GM21825 (cell line): ENCODE measurements around the gene DNMT3B.
A peak's percentile ranks its signal among the peaks of the same experiment; 100 is the strongest.
"Not testable (repeated sequence)": the region's sequence is repeated elsewhere in the genome, so short reads cannot be mapped to it uniquely, and the experiment has no call there.

Experiments used
- ATAC-seq: cut with Tn5 transposase; IDR thresholded peaks from one replicate; pipeline ENCODE4 v1.9.1; 2021; ENCODE audit warnings: mild to moderate bottlenecking, moderate library complexity; ENCODE audit not compliant: unreplicated experiment

DNMT3B gene

DNA sequence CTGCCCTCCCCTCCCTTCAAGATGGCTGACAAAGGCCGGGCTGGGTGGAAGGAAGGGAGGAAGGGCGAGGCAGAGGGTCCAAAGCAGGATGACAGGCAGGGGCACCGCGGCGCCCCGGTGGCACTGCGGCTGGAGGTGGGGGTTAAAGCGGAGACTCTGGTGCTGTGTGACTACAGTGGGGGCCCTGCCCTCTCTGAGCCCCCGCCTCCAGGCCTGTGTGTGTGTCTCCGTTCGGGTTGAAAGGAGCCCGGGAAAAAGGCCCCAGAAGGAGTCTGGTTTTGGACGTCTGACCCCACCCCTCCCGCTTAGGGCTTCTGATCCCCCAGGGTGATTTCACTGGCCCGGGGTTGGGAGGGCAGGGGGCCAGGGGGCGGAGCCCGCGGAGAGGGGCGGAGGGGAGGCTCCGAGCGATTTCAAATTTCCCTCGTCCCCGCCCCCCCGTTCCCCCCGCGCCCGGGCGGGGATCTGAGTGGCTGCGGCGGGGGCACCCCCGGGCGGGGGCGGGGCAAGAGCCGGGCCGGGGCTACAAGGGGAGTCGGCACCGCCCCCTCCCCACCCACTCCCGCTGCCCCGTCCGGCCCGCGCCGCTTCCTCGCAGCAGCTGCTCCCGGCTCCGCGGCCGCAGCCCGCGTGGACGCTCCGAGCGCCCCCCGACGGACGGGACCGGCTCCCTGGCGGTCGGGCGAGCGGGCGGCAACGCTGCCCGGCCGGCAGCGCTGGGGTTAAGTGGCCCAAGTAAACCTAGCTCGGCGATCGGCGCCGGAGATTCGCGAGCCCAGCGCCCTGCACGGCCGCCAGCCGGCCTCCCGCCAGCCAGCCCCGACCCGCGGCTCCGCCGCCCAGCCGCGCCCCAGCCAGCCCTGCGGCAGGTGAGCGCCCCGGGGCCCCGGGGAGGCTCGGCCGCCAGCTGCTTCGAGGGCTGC is at the start of gene DNMT3B:
DNMT3B (plus strand) TSS at position 555 of the 923 bp plus-strand sequence. CDS start 17,939 bp downstream, outside the sequence.
- ATAC-seq, result peak; percentile 60

DNA sequence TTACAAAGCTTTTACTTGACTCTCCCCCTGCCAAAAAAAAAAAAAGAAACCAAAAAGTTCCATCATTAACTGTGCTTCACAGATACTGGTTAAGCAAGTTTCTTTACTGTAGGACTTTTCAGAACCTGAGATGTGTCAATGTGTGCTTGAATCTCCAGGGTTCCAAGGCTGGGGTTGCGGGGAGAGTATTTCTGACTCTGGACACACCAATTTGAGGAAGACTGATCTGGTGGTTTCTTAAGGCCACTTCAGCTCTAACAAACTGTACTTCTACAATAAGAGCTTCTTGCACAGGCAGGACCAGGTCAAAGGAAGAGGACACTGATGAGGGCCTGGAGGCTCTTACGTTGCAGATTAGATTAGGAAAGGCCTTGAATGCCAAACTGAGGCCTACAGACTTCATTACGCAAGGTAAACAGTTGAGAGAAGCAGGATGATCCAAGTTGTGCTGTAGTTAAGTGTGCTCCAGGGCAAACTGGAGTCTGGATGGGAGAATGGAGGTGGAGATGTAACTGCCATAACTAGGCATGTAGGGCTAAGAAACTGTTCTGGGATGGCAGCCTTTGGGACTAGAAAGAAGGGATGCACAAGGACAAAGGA is 43.3 kb upstream of the DNMT3B start:
- no peak for ATAC-seq

DNA sequence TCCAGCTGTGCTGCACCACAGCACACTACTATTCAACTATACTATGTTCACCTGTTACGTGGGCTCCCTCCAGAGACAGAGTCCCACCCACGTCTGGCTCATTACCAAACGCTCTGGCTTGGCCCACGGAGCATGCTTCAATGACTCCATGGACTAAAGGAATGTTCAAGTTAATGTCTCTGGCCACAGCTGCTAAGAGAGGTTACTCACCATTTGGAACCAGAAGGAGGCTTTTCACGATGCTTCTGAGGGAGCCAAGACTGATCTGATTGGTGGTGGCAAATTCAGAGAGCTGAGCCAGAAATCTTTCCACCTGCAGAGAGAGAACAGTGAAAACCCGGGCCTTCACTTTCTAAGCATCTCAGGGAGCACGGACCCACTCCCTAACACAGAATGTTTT is 34.5 kb upstream of the DNMT3B start:
- no peak for ATAC-seq

DNA sequence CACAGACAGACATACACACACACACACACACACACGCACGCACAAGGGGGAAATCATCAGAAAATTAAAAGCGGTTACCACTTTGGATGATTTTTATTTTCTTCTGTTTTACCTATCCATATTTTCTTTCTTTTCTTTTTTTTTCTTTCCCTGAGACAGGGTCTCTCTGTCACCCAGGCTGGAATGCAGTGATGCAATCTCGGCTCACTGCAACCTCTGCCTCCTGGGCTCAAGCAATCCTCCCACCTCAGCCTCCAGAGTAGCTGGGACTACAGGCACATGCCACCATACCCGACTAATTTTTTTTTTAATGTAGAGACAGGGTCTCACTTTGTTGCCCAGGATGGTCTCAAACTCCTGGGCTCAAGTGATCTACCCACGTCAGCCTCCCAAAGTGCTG is 33.8 kb upstream of the DNMT3B start:
- ATAC-seq, result not testable (repeated sequence)

DNA sequence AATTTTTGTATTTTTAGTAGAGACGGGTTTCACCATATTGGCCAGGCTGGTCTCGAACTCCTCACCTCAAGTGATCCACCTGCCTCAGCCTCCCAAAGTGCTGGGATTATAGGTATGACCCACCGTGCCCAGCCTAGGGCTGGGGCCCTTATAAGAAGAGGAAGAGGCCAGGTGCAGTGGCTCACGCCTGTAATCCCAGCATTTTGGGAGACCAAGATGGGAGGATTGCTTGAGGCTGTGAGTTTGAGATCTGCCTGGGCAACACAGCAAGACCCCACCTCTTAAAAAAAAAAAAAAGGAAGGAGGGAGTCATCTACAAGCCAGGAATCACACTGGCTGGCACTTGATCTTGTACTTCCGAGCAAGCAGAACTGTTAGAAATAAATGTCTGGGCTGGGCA is 32.9 kb upstream of the DNMT3B start:
- ATAC-seq, result not testable (repeated sequence)

DNA sequence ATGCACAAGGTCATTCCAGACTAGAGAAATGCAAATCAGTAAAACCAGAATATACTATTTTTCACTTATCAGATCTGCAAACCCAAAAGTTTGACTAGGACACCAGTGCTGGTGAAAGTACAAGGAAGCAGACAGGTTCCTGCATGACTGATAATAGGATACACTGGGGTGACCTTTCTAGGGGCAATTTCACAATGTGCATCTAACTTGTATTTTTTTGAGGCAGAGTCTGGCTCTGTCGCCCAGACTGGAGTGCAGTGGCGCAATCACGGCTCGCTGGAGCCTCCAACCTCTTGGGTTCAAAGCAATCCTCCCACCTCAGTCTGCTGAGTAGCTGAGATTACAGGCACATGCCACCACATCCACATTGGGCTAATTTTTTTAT is 30.3 kb upstream of the DNMT3B start:
- no peak for ATAC-seq

DNA sequence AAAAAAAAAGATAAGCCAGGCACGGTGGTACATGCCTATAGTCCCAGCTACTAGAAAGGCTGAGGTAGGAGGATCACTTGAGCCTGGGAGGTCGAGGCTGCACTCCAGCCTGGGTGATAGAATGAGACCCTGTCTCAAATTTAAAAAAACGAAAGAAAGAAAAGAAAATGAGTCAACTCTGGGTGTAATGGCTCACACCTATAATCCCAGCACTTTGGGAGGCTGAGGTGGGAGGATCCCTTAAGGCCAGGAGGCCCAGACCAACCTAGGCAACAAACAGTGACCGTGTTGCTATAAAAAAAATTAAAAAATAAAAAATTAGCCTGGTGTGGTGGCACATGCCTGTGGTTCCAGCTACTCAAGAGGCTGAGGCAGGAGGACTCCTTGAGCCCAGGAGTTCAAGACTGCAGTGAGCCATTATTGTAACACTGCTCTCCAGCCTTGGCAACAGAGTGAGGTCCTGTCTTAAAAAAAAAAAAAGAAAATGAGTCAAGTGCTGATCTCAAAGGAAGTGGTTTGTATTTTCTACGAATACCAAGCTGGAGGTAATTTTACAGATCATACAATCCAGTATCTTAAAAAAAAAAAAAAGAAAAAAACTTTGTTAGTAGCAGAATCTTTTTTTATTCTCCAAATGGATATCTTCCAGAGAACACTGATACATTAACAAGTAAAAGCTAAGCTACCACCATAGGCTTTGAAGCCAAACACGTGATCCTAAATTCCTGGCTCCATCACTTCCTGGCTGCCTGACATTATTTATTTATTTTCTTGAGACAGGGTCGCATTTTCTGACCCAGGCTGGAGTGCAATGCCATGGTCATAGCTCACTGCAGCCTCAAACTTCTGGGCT is 24.6 kb upstream of the DNMT3B start:
- ATAC-seq, result no peak

DNA sequence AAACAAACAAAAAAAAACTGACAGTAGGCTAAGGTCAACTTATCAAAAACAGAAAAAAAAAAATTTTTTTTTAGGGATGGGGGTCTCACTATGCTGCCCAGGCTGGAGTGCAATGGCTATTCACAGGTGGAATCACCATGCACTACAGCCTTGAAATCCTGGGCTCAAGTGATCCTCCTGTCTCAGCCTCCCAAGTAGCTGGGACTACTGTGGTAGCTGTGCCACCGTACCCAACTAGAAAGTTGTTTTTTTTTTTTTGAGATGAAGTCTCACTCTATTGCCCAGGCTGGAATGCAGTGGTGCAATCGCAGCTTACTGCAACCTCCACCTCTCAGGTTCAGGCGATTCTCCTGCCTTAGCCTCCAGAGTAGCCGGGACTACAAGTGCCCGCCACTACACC is 21.0 kb upstream of the DNMT3B start:
- no peak for ATAC-seq

DNA sequence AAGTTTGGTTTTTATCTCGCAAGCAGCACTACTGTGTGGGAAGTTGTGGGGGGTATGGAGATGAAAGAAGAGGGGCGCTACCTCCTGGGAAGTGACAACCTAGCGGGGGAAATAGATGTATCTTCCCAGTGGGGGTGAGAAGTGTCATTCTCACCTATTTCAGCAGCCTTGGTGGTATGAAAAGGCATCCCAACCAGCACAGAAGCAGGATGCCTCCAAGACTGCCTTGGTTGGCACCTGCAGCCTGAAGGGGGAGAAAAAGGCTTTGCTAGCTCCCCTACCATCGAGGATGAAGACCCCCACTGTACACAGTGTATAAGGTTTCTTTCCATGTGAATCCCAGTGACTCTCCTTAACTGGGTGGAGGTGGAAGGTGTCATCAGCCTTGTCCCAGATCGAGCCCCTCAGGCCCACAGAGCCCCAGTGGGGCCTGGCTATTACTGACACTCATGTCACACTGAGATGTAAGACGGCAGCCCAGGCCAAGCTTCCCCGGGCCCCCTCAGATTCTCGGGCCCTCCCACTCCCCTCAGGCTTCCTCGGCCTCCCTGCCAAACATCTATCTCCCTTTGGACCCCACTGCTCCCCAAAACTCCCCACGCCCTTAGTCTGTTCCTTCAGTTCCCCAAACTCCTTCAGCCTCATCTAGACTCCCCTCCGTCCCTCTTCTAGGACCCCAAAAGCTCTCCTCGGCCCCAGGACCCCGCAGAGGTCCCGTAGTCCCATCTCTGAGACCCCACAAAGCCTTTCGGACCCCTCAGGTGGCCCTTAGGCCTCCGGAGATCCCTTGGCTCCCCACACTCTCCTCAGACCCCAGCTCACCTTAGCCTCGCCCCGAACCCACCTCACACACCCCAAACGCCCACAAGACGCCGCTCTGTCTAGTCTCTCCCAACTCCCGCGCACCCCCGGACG is 19.6 kb upstream of the DNMT3B start:
- no peak for ATAC-seq

DNA sequence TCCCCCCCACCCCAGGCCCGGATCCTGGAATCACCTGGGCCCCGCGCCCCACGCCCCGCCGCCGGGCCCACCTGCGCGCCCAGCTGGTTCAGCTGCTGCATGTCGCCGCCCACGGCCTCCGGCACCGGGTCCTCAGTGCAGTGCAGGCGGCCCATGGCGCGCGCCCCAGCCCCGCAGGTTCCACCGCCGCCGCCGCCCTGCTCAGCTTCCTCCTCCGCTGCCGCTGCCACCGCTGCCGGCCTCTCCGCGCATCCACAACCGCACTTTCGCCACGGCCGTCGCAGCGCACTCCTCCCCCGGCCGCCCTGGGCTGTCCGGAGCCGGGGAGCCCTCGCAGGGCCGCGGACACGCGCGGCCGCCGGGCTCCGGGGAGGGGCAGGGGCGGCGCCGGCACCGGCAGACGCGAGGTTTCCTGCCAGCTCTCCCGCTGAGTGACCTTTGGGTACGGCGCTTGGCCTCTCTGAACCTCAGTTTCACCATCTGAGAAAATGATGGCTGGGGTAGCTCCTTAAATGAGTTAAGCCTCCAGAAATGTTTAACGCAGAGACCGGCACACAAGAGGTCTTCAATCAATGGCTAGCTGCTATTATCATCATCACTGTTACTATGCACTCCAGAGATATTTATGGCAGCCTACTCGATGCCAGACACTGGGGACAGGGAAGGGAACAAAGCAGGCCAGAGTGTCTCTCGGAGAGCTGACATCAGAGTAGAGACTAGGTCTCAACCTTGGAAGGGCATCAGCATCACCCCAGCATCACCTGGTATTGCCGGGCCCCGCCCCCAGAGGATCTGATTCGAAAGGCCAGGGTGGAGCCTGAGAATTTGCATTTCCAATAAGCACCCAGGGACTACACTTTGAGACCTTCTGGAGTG is 18.7 kb upstream of the DNMT3B start, which contains the start of gene COMMD7:
COMMD7 (minus strand) TSS at position 231 of the 876 bp plus-strand sequence; CDS start at position 155, 76 bp downstream.
- peak; percentile 52 for ATAC-seq

DNA sequence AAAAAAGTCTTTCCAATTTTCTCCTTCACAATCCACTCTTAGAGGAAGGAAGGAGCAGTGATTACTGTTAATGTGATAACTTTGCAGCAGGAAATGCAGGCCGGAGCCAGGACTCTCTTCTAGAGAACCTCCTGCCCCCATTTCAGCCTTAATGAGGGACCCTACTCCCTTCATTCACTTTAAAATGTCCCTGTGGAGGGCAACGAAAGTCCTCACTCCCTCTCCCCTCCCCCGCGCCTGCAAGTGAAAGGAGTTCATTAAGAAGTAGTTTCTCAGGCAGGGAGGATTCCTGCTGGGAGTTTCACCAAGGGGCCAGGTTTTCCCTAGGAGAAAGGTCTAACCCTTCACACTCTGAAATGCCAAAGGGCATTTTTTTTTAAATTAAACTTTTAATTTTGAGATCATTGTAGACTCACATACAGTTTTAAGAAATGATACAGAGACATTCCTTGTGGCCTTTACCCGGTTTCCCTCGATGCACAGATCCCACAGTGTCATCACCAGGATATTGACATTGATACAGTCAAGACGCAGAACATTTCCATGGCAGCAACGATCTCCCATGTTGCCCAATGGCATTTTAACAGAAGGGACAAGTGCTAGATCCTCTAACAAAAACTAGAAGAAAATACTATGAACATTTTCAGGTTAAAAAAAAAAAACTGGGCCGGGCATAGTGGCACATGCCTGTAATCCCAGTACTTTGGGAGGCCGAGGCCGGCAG is 12.1 kb upstream of the DNMT3B start:
- ATAC-seq, result no peak

DNA sequence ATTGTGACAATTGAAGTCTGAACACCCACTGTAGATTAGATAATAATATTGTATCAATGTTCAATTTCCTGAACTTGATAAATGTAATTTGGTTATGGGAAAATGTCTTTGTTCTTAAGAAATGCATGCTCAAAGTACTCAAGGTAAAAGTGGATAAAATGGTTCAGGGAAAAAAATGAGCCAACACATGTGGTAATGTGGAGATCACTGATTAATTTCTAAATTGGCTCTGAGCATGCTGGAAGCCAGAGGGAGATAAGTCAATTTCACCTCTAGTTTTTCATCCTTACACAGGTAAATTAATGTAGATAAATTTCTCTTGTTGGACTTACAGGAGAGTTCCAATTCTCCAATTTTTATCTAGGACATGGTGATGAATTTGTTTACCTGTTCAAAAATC is 10.9 kb upstream of the DNMT3B start:
- no peak for ATAC-seq

DNA sequence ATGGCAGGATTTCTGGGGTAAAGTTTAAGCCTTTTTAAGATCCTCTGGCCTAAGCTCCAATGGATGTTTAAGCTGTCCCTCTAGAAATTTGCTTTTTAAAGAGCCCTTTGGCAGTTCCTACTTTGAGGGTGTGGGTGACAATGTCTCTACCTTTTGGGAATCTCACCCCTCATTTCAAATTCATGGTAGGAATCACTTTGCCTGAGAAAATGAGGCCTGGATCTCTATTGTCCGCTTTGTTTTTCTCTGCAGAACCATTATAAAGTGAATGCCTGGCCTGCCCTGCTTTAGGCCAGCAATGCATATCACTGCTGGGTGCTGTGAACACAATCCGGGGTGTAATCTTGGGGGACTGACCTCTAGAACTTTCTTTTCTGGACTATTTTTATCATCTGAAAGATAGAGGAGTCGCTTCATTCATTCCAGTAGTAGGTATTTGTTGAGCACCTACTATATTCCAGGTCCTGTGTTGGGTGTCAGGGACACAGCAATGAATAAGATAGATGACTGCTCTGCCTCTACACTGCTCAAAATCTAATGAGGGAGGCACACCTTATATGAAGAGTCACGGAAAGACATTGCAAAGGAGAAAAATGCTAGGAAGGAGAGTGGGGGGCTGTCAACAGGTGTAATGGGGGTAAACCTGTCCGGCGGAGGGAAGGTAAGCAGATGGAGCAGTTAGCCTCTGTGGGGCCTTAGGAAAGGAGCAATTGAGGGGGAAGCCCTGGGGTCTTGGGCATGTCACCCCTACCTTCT is 10.3 kb upstream of the DNMT3B start:
- ATAC-seq, result no peak

DNA sequence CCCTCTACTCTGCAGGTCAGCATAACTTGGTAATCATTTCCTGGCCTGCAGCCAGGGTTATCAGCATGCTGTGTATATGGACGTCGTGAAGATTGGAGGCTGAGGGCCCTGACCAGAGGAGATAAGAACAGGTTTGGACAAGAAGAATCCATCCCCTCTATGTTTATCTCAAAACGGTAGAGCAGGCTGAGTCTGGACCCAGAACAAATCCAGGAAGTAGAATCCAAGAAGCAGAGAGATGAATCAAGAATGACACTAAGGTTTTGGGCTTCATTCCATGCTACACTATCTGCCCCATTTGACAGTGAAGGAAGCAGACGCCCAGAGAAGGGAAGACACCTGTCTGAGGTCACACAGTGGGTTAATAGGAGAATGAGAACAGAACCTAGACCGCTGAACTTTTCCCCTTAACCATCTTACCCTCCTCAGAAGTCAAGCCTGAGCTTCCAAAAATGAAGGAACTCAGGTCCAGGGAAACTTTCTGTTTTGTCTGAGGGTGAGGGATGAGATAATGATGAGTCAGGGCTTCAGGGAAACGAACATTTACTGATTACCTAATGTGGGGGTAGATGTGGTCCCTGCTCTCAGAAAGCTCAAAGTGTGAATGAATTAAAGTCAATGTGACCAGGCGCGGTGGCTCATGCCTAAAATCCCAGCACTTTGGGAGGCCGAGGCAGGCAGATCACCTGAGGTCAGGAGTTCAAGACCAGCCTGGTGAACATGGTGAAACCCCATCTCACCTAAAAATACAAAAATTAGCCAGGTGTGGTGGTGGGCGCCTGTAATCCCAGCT is 9.5 kb upstream of the DNMT3B start:
- ATAC-seq, result no peak

DNA sequence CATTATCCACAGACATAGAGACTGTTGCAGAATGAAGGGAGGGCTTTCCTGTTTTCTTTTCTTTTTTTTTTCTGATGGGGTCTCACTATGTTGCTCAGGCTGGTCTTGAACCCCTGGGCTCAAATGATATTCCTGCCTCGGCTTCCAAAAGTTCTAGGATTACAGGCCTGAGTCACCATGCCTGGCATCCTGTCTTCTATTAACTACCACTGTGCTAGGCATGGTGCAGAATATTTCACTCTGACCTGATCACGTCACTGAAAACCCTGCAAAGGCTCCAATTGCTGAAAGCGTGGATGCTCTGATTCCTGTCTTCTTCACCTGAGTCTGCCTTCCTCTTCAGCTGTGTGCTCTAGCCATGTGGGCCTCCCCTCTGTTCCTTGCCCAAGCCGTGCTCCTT is 8.5 kb upstream of the DNMT3B start:
- ATAC-seq, result no peak

DNA sequence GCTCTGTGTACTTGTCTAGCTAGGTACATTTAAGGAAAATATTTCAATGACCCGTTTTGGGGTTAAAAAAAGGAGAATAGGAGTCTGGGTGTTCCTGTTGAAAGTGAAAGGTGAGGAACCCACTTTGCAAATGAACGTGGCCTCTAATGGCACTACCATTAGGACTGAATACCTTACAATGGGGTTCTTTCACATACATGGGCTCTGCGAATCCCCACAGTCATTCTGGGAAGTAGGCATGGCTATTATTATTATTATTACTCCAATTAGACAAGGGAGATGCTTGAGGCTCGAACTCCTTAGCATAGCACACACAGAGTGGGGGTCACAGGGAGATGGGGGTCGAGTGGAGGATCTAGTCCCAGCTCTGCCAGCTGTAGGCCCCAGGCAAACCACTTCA is 6.0 kb upstream of the DNMT3B start:
- ATAC-seq, result no peak

DNA sequence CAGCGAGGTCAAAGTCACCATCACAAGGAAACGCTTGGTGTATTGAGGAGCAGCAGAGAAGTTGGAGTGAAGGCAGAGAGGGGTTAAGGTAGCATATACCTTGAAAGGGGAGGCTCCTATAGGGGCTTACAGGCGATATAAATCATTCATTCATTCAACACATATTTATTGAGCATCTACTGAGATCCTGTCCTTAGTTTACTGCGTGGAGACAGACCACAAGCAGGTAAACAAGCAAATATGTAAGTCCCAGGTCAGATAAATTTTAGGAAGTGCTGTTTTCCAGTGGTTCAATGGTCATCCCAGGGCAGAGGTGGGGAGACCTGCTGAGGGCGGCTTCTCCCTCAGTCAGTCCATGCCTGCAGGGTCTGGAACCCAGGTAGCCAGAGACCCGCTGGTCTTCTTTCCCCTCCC is 761 bp upstream of the DNMT3B start:
- no peak for ATAC-seq
